ENCODE measurements around the gene TNFAIP1. TPM values are rescaled to one million over a fixed set of nuclear protein-coding genes. Genes with fewer than 3 reads are reported as not detected.
A peak's percentile ranks its signal among the peaks of the same experiment; 100 is the strongest.

Gene TNFAIP1
- total RNA-seq, 2 experiments from 2014 or later: 16.3 to 19.7 TPM

DNA sequence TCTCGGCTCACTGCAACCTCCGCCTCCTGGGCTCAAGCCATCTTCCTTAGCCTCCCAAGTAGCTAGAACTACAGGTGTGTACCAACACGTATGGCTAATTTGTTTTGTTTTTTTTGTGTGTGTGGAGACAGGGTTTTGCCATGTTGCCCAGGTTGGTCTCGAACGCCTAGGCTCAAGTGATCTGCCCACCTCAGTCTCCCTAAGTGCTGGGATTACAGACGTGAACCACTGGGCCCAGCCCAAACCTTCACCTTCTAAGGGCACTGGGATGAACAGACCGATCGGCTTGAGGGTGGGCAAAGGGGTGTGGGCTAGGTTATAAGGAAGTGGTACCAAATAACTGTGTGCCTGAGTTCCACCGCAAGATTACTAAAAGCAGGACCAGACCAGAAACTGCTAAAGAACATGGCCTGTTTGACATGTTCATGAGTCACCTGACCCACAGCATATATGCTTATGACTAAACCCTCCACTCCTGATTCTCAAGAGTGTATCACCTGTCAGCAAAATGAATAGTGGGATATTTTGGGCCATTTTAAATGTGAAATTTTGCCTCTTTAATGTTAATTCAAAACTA, 8.4 kb upstream of the TNFAIP1 start:
- CTCF ChIA-PET: no interaction called here
- no peaks in the 10 kb centered on the region for H3K27me3 Mint-ChIP-seq (ENCODE audit: low read depth)
- POLR2A ChIA-PET: interaction anchor here (0.7 kb wide), 1 partner anchor 9 kb away, joined by 5 read pairs; no protein-coding TSS in a partner anchor
- DNase-seq (no peak), ATAC-seq (no peak)
- H3K4me1 Mint-ChIP-seq (ENCODE audit: low read depth): peaks cover 5% of the 10 kb centered on the region
- H3K27ac Mint-ChIP-seq: no peak overlapping the region
- H3K4me3 Mint-ChIP-seq: no peak overlapping the region
- peaks cover 21% of the 10 kb centered on the region for H3K36me3 Mint-ChIP-seq (ENCODE audit: low read depth)
- no peaks in the 10 kb centered on the region for H3K9me3 Mint-ChIP-seq (ENCODE audit: insufficient read depth)

DNA sequence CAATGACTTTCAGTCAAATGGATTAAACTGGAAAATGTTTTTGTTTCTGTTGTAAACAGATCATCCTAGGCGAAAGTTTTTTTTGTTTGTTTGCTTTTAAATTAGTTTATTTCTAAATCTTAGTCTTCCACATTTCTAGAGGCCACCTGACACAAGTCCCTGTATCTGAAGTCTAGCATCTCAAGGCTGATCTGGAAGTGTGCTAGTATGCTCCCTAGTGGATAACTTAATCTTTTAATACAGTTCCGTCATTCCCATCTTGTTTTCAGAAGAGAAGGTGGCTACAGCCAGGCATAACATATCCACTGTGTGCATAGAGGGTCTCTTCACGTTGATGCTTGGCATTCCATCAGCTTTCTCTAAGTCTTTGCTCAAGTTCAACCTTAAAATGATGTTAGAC, 7.9 kb upstream of the TNFAIP1 start:
- Mint-ChIP-seq H3K27ac (no peak overlapping the region), H3K9me3 (ENCODE audit: insufficient read depth) (no peaks in the 10 kb centered on the region), H3K27me3 (ENCODE audit: low read depth) (no peaks in the 10 kb centered on the region), H3K36me3 (ENCODE audit: low read depth) (peaks cover 21% of the 10 kb centered on the region), H3K4me3 (no peak overlapping the region), H3K4me1 (ENCODE audit: low read depth) (peaks cover under 1% of the 10 kb centered on the region)
- ChIA-PET POLR2A (no interaction called here), CTCF (no interaction called here)
- ATAC-seq (no peak), DNase-seq (no peak)

DNA sequence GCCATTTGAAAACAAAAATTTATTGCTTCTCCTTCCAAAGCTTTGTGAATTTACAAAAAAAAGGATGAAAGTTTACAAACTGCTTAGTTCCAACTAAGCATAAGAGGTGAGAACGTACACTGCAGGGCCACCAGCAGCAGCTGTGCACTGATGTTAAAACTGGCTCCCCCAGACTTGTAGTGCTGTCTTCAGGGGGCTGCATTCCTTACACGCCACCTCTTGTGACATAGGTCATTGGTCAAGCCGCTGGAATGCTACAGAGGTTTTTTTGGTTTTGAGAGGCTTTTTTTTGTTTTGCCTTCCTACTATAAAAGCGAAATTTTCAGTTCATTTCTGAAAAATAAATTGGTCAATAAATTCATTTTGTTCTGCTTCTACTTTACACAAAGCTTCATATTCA, 7.2 kb upstream of the TNFAIP1 start:
- ATAC-seq (no peak), DNase-seq (no peak)
- ChIA-PET CTCF (interaction anchor here (1.0 kb wide), 1 partner anchor 9 kb away, joined by 3 read pairs; no protein-coding TSS in a partner anchor), POLR2A (interaction anchor here (0.6 to 1.1 kb wide), 2 partner anchors 29 to 277 kb away, joined by 3 to 4 read pairs; partner anchors contain the start of gene POLDIP2)
- no peaks in the 10 kb centered on the region for H3K27me3 Mint-ChIP-seq (ENCODE audit: low read depth)
- no peak overlapping the region for H3K27ac Mint-ChIP-seq
- H3K4me1 Mint-ChIP-seq (ENCODE audit: low read depth): no peaks in the 10 kb centered on the region
- no peaks in the 10 kb centered on the region for H3K9me3 Mint-ChIP-seq (ENCODE audit: insufficient read depth)
- H3K4me3 Mint-ChIP-seq: no peak overlapping the region
- H3K36me3 Mint-ChIP-seq (ENCODE audit: low read depth): peaks cover 21% of the 10 kb centered on the region

DNA sequence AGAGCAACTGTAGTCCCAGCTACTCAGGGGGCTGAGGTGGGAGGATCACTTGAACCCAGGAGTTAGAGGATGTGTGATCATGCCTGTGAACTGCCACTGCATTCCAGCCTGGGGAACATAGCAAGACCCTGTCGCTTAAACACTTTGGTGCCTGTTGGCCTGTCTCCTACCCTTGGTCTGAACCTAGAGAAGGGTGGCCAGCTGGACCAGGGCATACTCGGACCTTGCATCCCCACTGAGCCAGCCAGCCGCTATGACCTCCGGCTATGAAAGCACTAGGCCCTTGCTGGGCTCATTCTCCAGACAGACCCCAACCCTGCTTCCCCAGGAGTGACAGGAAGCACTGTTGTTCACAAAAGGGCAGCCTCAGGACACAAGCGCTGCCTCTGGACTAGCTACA, 4.9 kb upstream of the TNFAIP1 start:
- ChIA-PET POLR2A (interaction anchor here (1.1 to 1.2 kb wide), 2 partner anchors 13 to 27 kb away, joined by 4 read pairs; partner anchors contain the start of gene POLDIP2), CTCF (no interaction called here)
- Mint-ChIP-seq H3K36me3 (ENCODE audit: low read depth) (peaks cover 21% of the 10 kb centered on the region), H3K4me3 (no peak overlapping the region), H3K27me3 (ENCODE audit: low read depth) (no peaks in the 10 kb centered on the region), H3K4me1 (ENCODE audit: low read depth) (peaks cover 14% of the 10 kb centered on the region), H3K27ac (no peak overlapping the region), H3K9me3 (ENCODE audit: insufficient read depth) (no peaks in the 10 kb centered on the region)
- no peak for DNase-seq
- no peak for ATAC-seq

DNA sequence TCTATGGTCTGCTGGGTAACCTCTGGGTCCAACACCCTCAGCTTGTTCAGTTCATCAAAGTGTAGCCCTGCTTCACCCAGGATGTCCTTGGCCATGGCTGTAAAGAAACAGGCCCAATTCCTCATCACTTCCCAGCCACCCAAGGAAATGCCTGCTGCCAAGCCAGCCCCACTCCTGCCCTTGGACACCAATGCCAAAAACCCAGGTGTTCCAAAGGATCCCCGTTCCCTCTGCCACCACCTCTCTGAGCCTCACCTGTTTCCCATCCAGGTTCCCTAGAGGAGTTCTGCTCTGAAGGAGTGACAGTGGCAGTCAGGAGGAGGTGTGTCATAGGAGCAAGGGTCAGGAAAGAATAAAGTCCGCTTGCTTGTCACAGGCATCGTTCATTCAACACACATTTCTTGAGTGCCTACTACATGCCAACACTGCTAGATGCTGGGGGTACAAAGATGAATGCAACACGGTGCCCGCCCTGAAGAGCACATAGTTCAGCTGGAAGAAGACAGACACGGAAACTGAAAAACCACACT, 3.6 kb upstream of the TNFAIP1 start:
- ATAC-seq (no peak), DNase-seq (no peak)
- Mint-ChIP-seq H3K4me1 (ENCODE audit: low read depth) (peaks cover 24% of the 10 kb centered on the region), H3K27ac (no peak overlapping the region), H3K4me3 (no peak overlapping the region), H3K36me3 (ENCODE audit: low read depth) (peaks cover 13% of the 10 kb centered on the region), H3K27me3 (ENCODE audit: low read depth) (no peaks in the 10 kb centered on the region), H3K9me3 (ENCODE audit: insufficient read depth) (no peaks in the 10 kb centered on the region)
- POLR2A ChIA-PET: interaction anchor here (1.2 kb wide), 1 partner anchor 15 kb away, joined by 4 read pairs; no protein-coding TSS in a partner anchor
- CTCF ChIA-PET: no interaction called here

DNA sequence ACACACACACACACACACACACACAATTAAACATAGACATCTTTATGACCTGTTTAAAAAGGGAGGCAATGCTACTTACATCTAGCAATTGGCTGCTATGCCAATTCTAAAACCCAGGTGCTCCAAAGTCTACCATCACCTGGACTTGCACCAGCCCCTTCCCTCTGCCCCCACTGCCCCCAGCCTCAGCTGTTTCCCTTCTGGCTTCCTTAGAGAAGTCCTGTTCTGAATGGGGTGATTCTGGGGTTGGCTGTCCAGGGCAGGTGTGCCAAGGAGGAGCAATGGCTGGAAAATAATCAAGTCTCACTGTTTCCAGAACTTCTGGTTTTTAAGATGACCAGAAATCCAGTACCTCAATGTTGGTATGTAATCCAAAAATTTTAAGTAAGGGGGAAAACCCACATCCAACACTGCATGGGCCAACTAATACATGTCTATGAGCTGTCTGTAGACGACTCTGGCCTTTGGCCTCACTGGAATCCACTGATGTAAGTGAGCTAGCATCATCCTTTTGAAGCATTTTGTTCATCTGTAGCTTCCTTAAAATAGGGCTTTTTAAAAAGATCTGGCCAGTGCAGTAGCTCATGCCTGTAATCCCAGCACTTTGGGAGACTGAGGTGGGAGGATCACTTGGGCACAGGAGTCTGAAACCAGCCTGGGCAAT, 2.3 kb upstream of the TNFAIP1 start:
- no peak overlapping the region for H3K4me3 Mint-ChIP-seq
- H3K4me1 Mint-ChIP-seq (ENCODE audit: low read depth): peaks cover 31% of the 10 kb centered on the region
- H3K9me3 Mint-ChIP-seq (ENCODE audit: insufficient read depth): no peaks in the 10 kb centered on the region
- ChIA-PET POLR2A (interaction anchor here (3.4 kb wide), 1 partner anchor 24 kb away, joined by 47 read pairs; the partner anchor contains the start of gene POLDIP2), CTCF (interaction anchor here (2.7 to 2.9 kb wide), 2 partner anchors 15 to 84 kb away, joined by 9 to 10 read pairs; no protein-coding TSS in a partner anchor)
- DNase-seq: no peak
- no peak for ATAC-seq
- H3K27ac Mint-ChIP-seq: no peak overlapping the region
- peaks cover 7% of the 10 kb centered on the region for H3K36me3 Mint-ChIP-seq (ENCODE audit: low read depth)
- H3K27me3 Mint-ChIP-seq (ENCODE audit: low read depth): no peaks in the 10 kb centered on the region

DNA sequence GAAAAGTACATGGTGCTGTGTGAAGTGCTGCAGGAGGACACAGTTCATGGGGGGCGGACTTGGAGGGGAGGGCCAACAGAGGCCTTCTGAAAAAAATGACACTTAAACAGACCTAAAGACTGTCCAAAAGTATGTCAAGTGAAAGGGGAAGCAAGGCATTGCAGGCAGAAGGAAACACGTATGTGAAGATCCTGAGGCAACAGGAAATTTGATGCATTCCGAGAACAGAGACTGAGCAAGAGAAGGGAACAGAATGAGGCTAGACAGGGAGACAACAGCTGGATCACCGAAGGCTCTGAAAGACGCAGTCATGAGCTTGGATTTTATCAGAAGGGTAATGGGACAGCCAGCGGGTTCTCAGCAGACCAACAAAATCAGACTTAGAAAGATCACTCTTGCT, 1.4 kb upstream of the TNFAIP1 start:
- peak overlapping the region; percentile 95 for H3K27ac Mint-ChIP-seq
- ATAC-seq (no peak), DNase-seq (no peak)
- POLR2A ChIA-PET: interaction anchor here (1.0 to 3.4 kb wide), 4 partner anchors 8 to 23 kb away, joined by 3 to 47 read pairs (median 10); partner anchors contain the start of genes POLDIP2 and TMEM97
- H3K36me3 Mint-ChIP-seq (ENCODE audit: low read depth): peaks cover under 1% of the 10 kb centered on the region
- CTCF ChIA-PET: interaction anchor here (1.8 to 2.9 kb wide), 3 partner anchors 16 to 454 kb away, joined by 4 to 10 read pairs (median 9); no protein-coding TSS in a partner anchor
- H3K27me3 Mint-ChIP-seq (ENCODE audit: low read depth): no peaks in the 10 kb centered on the region
- H3K9me3 Mint-ChIP-seq (ENCODE audit: insufficient read depth): no peaks in the 10 kb centered on the region
- peaks cover 31% of the 10 kb centered on the region for H3K4me1 Mint-ChIP-seq (ENCODE audit: low read depth)
- H3K4me3 Mint-ChIP-seq: peak overlapping the region; percentile 96

DNA sequence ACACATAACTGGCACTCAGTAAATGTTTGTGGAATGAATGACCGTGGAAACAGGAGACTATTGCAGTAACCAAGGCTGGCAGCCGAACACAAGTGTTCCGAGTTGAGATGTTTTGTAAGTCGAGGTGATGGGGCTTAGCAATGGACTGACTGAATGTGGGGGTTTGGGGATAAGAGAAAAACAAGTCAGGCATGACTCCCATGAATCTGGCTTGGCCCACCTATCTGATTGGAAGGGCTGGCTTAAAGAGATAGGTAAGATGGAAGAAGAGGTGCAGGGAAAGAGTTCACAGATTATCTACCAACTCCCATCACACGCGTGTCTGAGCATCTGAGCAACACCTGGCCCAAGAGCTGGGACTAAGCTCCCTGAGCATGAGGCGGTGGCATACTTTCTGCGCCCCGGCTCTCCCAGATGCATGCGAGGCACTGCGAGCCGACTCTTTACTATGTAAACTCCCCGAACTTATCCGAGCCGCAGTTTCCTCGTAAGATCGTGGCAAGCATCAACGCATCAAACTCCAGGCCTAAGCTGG, 828 bp upstream of the TNFAIP1 start:
- Mint-ChIP-seq H3K27me3 (ENCODE audit: low read depth) (no peaks in the 10 kb centered on the region), H3K4me1 (ENCODE audit: low read depth) (peaks cover 31% of the 10 kb centered on the region), H3K36me3 (ENCODE audit: low read depth) (no peaks in the 10 kb centered on the region), H3K27ac (peak overlapping the region; percentile 95), H3K9me3 (ENCODE audit: insufficient read depth) (no peaks in the 10 kb centered on the region), H3K4me3 (peak overlapping the region; percentile 96)
- CTCF ChIA-PET: interaction anchor here (1.0 to 2.9 kb wide), 7 partner anchors 9 to 529 kb away, joined by 3 to 17 read pairs (median 8); partner anchors contain the start of gene POLDIP2
- POLR2A ChIA-PET: interaction anchor here (1.0 to 3.4 kb wide), 11 partner anchors 9 to 296 kb away, joined by 3 to 47 read pairs (median 4); partner anchors contain the start of genes POLDIP2 and TMEM97
- DNase-seq: no peak
- ATAC-seq: peak; percentile 2

DNA sequence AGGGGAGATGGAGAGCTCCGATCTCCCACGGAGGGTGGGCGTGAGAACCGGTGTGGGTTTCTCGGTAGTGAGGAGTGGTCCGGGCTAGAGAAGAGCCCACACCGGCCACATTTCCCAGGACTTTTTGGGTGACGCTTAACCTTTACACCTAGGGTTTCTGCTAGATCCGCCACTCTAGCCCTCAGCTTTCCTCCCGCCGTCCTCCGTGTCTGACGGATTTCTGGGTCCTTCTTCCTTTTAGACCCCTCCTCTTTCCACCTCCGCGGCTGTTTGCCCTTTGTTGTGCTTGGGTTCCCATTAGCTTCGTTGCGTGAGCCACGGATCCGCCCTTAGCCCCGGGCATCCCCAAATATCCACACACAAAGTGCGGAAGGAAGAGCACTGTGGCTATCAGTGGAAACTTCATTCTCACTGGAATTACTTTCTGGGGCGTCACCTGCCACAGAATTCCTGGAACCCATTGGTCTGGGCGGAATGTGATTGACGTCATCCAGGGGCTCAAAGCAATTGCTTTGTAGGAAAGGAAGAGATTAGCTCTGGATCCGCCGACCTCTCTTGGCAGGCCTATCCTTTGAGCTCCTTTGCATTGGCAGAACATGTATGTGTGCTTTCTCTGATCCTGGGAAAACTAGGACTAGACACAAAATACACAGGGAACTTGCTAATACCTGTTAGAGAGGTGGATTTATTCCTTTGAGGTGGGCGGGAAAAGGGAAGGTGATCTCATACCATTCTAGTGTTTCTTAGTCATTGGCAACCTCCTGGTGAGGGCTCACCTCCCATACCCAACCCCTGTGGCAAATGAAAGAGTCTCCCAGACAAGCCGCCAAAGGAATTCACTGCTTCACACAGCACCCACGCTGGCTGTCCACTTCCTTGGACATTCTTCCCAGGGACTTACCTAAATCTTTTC, 654 bp downstream of the TNFAIP1 start:
- Mint-ChIP-seq H3K27me3 (ENCODE audit: low read depth) (no peaks in the 10 kb centered on the region), H3K27ac (peak overlapping the region; percentile 95), H3K9me3 (ENCODE audit: insufficient read depth) (no peaks in the 10 kb centered on the region), H3K4me1 (ENCODE audit: low read depth) (peaks cover 31% of the 10 kb centered on the region), H3K4me3 (peak overlapping the region; percentile 96), H3K36me3 (ENCODE audit: low read depth) (peaks cover 7% of the 10 kb centered on the region)
- peak; percentile 31 for DNase-seq
- CTCF ChIA-PET: interaction anchor here (1.1 to 2.9 kb wide), 10 partner anchors 10 to 531 kb away, joined by 4 to 17 read pairs (median 6); partner anchors contain the start of gene POLDIP2
- POLR2A ChIA-PET: interaction anchor here (0.6 to 3.4 kb wide), 20 partner anchors 9 to 528 kb away, joined by 3 to 47 read pairs (median 4); partner anchors contain the start of genes POLDIP2, TMEM97 and VTN
- ATAC-seq: peak; percentile 1

DNA sequence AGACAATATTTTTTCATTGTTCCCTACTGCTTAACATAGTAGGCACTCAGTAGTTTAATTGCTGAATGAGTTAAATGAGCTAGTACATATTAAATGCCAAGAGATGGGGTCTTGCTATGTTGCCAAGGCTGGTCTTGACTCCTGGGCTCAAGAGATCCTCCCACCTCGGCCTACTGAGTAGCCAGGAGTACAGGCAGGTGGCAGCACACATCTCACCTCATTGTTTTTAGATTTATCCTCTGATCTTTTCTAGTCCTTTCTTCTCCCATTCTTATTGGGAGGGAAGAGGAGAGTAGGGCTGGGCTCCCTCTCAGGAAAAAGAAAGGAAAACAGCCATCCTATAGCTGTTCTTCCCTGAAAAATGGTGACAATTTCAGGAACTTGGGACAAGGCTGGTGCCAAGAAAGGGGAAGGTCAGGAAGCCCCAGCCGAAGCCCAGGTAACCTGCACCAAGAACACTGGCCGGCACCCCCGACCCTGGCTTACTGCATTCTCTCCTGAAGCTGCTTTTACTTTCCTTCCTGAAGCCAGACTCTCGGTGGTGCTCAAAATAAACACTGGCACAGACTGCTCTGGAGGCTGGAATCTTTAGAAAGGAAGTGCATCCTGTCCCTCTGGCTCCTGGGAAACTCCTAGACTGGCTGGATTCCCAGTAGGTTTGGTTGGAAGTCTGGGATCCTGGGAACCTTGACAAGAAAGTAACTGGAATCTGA, 2.7 kb downstream of the TNFAIP1 start:
- CTCF ChIA-PET: interaction anchor here (0.7 kb wide), 1 partner anchor 373 kb away, joined by 3 read pairs; no protein-coding TSS in a partner anchor
- H3K36me3 Mint-ChIP-seq (ENCODE audit: low read depth): peaks cover 16% of the 10 kb centered on the region
- no peak for DNase-seq
- ATAC-seq: no peak
- H3K4me1 Mint-ChIP-seq (ENCODE audit: low read depth): peaks cover 31% of the 10 kb centered on the region
- POLR2A ChIA-PET: interaction anchor here (1.0 kb wide), 1 partner anchor 19 kb away, joined by 5 read pairs; the partner anchor contains the start of gene POLDIP2
- no peak overlapping the region for H3K4me3 Mint-ChIP-seq
- H3K27ac Mint-ChIP-seq: no peak overlapping the region
- no peaks in the 10 kb centered on the region for H3K9me3 Mint-ChIP-seq (ENCODE audit: insufficient read depth)
- no peaks in the 10 kb centered on the region for H3K27me3 Mint-ChIP-seq (ENCODE audit: low read depth)

Data from activated CD8-positive, alpha-beta T cell treated with anti-CD3 and anti-CD28 coated beads, Interleukin-2, amount 10 ng/mL, durations not matched to agents 7 days and 5 days (primary cell).